Mesodermal cell (in vitro differentiated cells): ENCODE results near the gene MAZ. TPM values are rescaled to one million over a fixed set of nuclear protein-coding genes. Genes with fewer than 3 reads are reported as not detected.
"Not testable (repeated sequence)": the region's sequence is repeated elsewhere in the genome, so short reads cannot be mapped to it uniquely, and the experiment has no call there.

Source experiments
- H3K27ac ChIP-seq: 2 replicates; pipeline ENCODE4 v1.7.0; 2013; ENCODE audit warnings: mild to moderate bottlenecking, low read depth, low read length, moderate library complexity; ENCODE audit not compliant: severe bottlenecking
- H3K36me3 ChIP-seq: 2 replicates; pipeline ENCODE4 v1.7.1; 2013; ENCODE audit warnings: mild to moderate bottlenecking, low read length, moderate library complexity; ENCODE audit not compliant: control insufficient read depth, insufficient read depth
- H3K4me1 ChIP-seq: one replicate; pipeline ENCODE4 v1.7.1; 2013; ENCODE audit warnings: mild to moderate bottlenecking, low read length; ENCODE audit not compliant: insufficient read depth, control insufficient read depth, poor library complexity, severe bottlenecking
- H3K4me3 ChIP-seq: 2 replicates; pipeline ENCODE4 v1.7.0; 2013; ENCODE audit warnings: low read length, control low read depth, mild to moderate bottlenecking; ENCODE audit not compliant: insufficient read depth, poor library complexity, severe bottlenecking; ENCODE audit errors: extremely low read depth
- H3K9me3 ChIP-seq: 2 replicates; pipeline ENCODE4 v1.7.1; 2013; ENCODE audit warnings: mild to moderate bottlenecking, low read length, moderate library complexity; ENCODE audit not compliant: control insufficient read depth
- WGBS, 2 experiments: methylation state at CpG; one replicate each; pipeline ENCODE4 v1.1.5; 2013; ENCODE audit warnings: missing lambda C conversion rate in 2 of 2; ENCODE audit not compliant: insufficient coverage in 2 of 2; 5-methylcytosine and 5-hydroxymethylcytosine counted together
- polyA plus RNA-seq, 2 experiments: library from polyadenylated mRNA; stranded (reverse); fragments of 50-300 nt; gene quantifications; one replicate each; pipeline ENCODE4 v1.2.3, GENCODE V29; 2013

The MAZ gene
- polyA plus RNA-seq (2013, experiment 1 of 2) = 311 TPM
- polyA plus RNA-seq (2013, experiment 2 of 2) = 290 TPM

DNA sequence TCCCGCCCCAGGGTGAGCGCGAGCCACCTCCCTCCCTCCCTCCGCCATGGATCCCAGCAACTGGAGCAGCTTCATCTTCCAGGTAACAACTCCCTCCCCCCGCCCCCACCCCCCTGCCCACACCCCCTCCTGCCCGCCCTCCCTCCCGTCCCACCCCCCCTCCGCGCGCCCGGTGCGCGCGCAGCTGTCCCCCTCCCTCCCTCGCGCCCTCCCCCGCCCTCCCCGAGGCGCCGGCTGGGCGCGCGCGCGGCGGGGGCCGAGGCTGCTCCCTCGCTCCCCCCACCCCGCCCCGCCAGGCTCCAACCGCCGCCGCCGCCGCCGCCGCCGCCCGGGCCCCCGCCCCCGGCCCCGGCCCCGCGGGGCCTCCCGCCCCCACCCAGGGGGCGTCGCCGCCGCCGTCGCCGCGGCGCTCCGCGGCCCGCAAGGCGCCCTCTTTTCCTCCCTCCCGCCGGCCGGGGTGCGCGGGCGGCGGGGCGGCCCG lies at the start of gene MAZ:
Gene MAZ (plus strand): TSS at position 431 of the 481 bp plus-strand sequence. CDS start 173 bp downstream, outside the sequence.
- Histone ChIP-seq H3K27ac (peak within 1 kb of the TSS; percentile 87), H3K9me3 (no peaks in the 10 kb centered on the region), H3K4me3 (peak within 1 kb of the TSS; percentile 64), H3K4me1 (peaks cover 27% of the 10 kb centered on the region), H3K36me3 (peaks cover 55% of the 10 kb centered on the region)
- WGBS, 2 experiments = 10% methylated on average over 2 of the region's 67 CpGs; no CpG with 5 or more reads in 1 of the 2 experiments

DNA sequence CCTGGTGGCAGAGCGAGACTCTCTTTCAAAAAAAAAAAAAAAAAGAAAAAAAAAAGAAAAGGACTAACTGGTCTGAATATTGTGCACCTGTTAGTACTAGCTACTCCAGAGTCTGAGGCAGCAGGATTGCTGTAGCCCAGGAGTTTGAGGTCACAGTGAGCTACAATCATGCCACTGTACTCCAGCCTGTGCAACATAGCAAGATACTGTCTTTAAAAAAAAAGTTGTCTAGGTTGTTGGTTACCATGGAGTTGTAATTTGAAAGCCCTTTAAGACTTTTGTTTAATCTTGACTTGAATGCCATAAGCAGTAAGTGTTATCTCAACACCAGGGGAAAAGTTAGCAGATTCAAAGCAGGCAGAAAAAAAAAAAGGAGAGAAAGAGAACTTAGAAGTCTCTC lies 49.7 kb upstream of the MAZ start:
- Histone ChIP-seq H3K27ac (no peak overlapping the region), H3K4me1 (no peaks in the 10 kb centered on the region), H3K36me3 (no peaks in the 10 kb centered on the region), H3K9me3 (no peaks in the 10 kb centered on the region), H3K4me3 (no peak overlapping the region)
- no CpG with 5 or more reads among the region's 1 CpG for WGBS, 2 experiments

GRCh38 chr16:29757086-29757485 lies 49.2 kb upstream of the MAZ start:
- H3K9me3 ChIP-seq, H3K4me3 ChIP-seq, H3K36me3 ChIP-seq, H3K27ac ChIP-seq, H3K4me1 ChIP-seq: not testable (repeated sequence)
- 90 to 92% methylated on average over 8 of the region's 8 CpGs for WGBS, 2 experiments

GRCh38 chr16:29757950-29758466 lies 48.3 kb upstream of the MAZ start:
- H3K36me3 ChIP-seq = no peaks in the 10 kb centered on the region
- H3K27ac ChIP-seq = no peak overlapping the region
- no peak overlapping the region for H3K4me3 ChIP-seq
- H3K9me3 ChIP-seq = no peaks in the 10 kb centered on the region
- H3K4me1 ChIP-seq = no peaks in the 10 kb centered on the region
- 78 to 83% methylated on average over 5 to 6 of the region's 6 CpGs for WGBS, 2 experiments

DNA sequence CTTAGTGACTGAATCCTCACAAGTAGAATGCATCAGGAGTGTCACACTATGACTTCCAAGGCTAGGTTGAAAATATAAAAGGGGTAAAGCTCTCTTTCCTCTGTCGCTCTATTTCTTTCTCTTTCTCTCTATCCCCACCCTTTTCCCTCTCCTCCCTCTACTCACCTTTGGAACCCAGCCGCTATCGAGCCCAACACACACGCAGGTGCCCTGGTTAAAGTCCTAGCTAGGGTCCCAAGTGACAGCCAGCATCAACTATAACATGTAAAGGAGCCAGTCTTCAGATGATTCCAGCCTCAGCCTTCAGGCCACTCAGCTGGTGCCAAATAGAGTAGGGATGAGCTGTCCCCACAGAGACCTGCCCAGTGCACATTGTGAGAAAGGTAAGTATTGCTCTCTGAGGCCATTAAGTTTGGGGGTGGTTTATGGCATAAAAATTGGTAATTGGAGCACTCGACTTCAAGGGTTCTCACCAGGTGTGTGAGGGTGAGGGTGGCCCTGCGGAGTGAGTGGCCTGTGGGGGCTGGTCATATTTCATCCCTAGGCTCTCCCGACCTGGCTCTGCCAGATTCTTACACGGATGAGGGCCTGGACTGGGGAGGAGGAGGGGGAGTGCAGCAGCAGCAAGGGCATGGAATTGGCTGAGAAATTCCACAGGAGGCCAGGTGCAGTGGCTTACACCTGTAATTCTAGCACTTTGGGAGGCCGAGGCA lies 45.6 kb upstream of the MAZ start:
- Histone ChIP-seq H3K36me3 (no peaks in the 10 kb centered on the region), H3K9me3 (no peaks in the 10 kb centered on the region), H3K4me1 (no peaks in the 10 kb centered on the region), H3K4me3 (no peak overlapping the region), H3K27ac (no peak overlapping the region)
- 75 to 89% methylated on average over 5 to 8 of the region's 9 CpGs for WGBS, 2 experiments

GRCh38 chr16:29761280-29761651 lies 45.1 kb upstream of the MAZ start:
- H3K4me3 ChIP-seq, H3K4me1 ChIP-seq, H3K36me3 ChIP-seq, H3K9me3 ChIP-seq, H3K27ac ChIP-seq: not testable (repeated sequence)
- WGBS, 2 experiments = 96% methylated on average over 4 of the region's 8 CpGs; no CpG with 5 or more reads in 1 of the 2 experiments

DNA sequence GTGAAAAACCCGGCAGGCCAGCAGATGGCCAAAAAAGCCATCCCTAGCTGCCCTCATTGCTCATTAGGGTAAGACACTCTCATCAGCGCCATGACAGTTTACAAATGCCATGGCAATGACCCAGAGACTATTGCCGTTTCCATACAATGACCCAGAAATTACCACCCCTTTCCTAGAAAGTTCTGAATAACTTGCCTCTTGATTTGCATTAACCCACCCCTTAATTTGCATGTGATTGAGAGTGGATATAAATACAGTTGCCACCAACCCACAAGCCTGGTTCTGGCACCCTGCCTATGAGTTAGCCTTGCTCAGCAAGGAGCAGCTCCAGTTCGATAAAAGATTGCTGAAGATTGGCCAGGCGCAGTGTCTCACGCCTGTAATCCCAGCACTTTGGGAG lies 44.4 kb upstream of the MAZ start:
- H3K4me1 ChIP-seq = no peaks in the 10 kb centered on the region
- H3K4me3 ChIP-seq = no peak overlapping the region
- no peaks in the 10 kb centered on the region for H3K9me3 ChIP-seq
- no peaks in the 10 kb centered on the region for H3K36me3 ChIP-seq
- 92 to 94% methylated on average over 2 to 5 of the region's 6 CpGs for WGBS, 2 experiments
- H3K27ac ChIP-seq = no peak overlapping the region

DNA sequence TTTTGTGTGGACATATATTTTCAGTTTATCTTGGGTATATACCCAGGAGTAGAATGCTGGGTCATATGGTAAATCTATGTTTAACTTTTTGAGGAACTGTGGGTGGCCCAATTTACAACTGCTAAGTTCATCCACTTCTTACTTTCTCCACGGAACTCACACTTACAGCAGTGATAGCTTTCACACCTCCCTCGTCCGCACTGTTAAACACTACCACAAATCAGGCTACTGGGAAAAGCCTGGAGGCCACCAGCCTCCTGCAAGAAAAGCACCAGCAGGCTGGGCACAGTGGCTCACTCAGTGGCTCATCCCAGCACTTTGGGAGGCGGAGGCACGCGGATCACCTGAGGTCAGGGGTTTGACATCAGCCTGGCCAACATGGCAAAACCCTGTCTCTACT lies 43.0 kb upstream of the MAZ start:
- Histone ChIP-seq H3K36me3 (no peaks in the 10 kb centered on the region), H3K4me1 (no peaks in the 10 kb centered on the region), H3K27ac (no peak overlapping the region), H3K4me3 (no peak overlapping the region), H3K9me3 (no peaks in the 10 kb centered on the region)
- WGBS, 2 experiments = 86 to 98% methylated on average over 5 to 6 of the region's 6 CpGs

- Histone ChIP-seq H3K4me1 (no peaks in the 10 kb centered on the region), H3K9me3 (no peaks in the 10 kb centered on the region), H3K36me3 (no peaks in the 10 kb centered on the region), H3K4me3 (no peak overlapping the region), H3K27ac (no peak overlapping the region)
- 82 to 92% methylated on average over 9 to 12 of the region's 15 CpGs for WGBS, 2 experiments
These were observed 40.9 kb upstream of the MAZ start for GRCh38 chr16:29765167-29766032.

DNA sequence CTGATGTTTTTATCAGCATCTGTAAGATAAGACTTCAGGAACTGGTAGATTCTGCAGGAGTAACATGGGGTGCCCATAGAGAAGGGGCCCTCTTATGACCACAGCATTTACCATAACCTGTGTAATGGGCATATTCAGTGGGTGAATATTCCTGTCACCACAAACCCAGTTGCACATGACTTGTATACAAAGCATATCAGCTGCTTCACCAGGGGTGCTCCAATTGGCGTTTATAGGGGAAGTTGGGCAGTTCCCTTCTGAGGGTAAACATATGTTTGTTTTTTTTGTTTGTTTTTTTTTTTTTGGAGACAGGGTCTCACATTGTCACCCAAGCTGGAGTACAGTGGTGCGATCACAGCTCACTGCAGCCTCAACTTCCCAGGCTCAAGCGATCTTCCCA lies 39.8 kb upstream of the MAZ start:
- H3K36me3 ChIP-seq = no peaks in the 10 kb centered on the region
- H3K4me3 ChIP-seq = no peak overlapping the region
- 100% methylated on average over 1 to 2 of the region's 3 CpGs for WGBS, 2 experiments
- H3K4me1 ChIP-seq = no peaks in the 10 kb centered on the region
- no peak overlapping the region for H3K27ac ChIP-seq
- no peaks in the 10 kb centered on the region for H3K9me3 ChIP-seq
